ENCODE data around the gene SLC16A9.
A peak's percentile ranks its signal among the peaks of the same experiment; 100 is the strongest.

SLC16A9 gene

DNA sequence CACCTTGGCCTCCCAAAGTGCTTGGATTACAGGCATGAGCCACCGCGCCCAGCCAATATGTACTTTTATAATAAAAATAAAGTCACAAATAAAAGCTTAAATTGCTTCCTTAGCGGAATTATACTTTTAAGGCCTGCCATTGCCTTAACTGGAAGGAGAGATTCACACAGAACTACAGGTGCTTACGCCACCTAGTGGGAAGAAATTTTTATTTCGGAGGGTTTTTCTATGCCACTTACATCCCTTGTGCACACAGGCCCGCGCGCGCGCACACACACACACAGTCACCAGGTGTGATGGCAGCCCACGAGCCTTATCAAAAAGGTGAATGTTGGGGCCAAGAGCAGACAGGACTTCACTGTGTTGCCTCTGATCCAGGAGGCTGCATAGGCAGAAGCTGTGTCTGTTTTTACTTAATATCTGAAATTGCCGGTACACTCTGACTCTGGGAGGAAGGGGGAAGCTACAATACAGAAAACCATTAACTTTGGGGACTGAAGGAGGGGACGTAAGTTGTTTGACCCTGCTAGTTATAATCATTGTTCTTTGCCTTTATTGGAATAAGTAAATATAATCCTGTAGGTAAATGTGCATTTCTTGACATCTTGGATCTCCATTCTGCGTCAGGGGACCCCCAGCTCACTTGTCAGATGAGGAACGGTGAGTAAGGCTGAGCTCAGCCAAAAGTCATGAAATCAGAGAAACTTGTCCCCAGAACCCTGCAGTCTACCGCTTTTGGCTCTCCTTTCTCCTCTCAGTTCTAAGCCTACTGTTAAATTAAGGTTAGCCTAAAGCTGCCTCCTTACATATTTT, 87.1 kb downstream of the SLC16A9 start:
- CTCF ChIA-PET = interaction anchor here (0.5 to 1.8 kb wide), 9 partner anchors 12 to 841 kb away, joined by 3 to 6 read pairs (median 4); no protein-coding TSS in a partner anchor
- POLR2A ChIA-PET = no interaction called here
- DNase-seq (ENCODE audit: extremely low spot score) = peak; percentile 45
- no peak for TF ChIP-seq SUZ12 (IDR thresholded peaks at IDR 0.05)
- no peak for TF ChIP-seq SP1 (IDR thresholded peaks at IDR 0.05)
- TF ChIP-seq, protein P1, sequence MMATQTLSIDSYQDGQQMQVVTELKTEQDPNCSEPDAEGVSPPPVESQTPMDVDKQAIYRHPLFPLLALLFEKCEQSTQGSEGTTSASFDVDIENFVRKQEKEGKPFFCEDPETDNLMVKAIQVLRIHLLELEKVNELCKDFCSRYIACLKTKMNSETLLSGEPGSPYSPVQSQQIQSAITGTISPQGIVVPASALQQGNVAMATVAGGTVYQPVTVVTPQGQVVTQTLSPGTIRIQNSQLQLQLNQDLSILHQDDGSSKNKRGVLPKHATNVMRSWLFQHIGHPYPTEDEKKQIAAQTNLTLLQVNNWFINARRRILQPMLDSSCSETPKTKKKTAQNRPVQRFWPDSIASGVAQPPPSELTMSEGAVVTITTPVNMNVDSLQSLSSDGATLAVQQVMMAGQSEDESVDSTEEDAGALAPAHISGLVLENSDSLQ (IDR thresholded peaks at IDR 0.05) = no peak
- no peak for TF ChIP-seq FOXA1 (IDR thresholded peaks at IDR 0.05)
- TF ChIP-seq FOXM1 (IDR thresholded peaks at IDR 0.05; ENCODE audit: borderline replicate concordance) = no peak

DNA sequence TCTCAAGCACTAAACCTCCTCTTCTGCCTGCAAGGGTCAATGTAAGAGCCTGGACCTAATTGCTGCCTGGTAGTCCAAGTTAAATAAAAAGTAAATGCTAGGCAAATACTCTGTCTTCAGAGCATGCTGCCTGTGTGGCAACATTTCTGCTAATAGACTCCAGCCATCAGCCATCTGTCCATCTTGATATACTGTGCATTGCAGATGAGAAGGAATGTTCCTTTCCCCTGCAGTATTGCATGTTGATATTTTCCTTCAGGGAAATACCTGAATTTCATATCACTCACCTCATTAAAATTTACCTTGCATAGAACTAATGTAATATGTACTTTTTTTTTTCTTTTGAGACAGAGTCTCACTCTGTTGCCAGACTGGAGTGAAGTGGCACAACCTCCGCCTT, 87.9 kb downstream of the SLC16A9 start:
- CTCF ChIA-PET = interaction anchor here (0.7 kb wide), 1 partner anchor 458 kb away, joined by 3 read pairs; no protein-coding TSS in a partner anchor
- TF ChIP-seq, protein P1 (IDR thresholded peaks at IDR 0.05) = no peak
- TF ChIP-seq ZNF384 (IDR thresholded peaks at IDR 0.05) (no peak), TARDBP (IDR thresholded peaks at IDR 0.05) (no peak), HDGF (IDR thresholded peaks at IDR 0.05; ENCODE audit: borderline replicate concordance) (no peak), NFRKB (IDR thresholded peaks at IDR 0.05) (no peak), FOXA1 (IDR thresholded peaks at IDR 0.05) (no peak), FOXK2 (IDR thresholded peaks at IDR 0.05) (no peak), BHLHE40 (IDR thresholded peaks at IDR 0.05; ENCODE audit: borderline replicate concordance) (no peak), LEF1 (IDR thresholded peaks at IDR 0.05; ENCODE audit: borderline replicate concordance) (no peak)
- no peak for DNase-seq (ENCODE audit: extremely low spot score)
- POLR2A ChIA-PET = no interaction called here

DNA sequence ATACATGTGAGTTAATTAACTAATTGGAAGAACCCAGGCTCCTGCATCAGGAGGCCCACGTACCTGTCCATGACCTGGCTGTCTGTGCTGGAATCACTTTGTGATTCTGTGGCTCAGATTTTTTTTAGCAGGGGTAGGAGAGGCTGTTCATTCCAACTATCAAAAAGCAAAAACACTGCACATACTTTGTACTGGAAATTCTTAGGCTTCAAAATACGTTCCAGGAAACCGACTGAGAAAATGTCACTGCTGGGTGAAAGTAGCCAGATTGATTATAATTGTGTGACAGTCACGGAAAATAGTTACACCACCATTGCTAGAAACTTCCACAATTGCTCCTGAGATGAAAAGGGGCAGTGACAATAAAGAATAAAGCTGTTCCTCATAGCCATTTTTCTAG, 91.0 kb downstream of the SLC16A9 start:
- TF ChIP-seq ELF4 (IDR thresholded peaks at IDR 0.05) (no peak), ARNT (IDR thresholded peaks at IDR 0.05) (no peak), FOXK2 (IDR thresholded peaks at IDR 0.05) (no peak), LEF1 (IDR thresholded peaks at IDR 0.05; ENCODE audit: borderline replicate concordance) (no peak), FOXA1 (IDR thresholded peaks at IDR 0.05) (no peak), NFRKB (IDR thresholded peaks at IDR 0.05) (no peak), CTBP1 (IDR thresholded peaks at IDR 0.05; ENCODE audit: borderline replicate concordance) (no peak), FOXM1 (IDR thresholded peaks at IDR 0.05; ENCODE audit: borderline replicate concordance) (no peak)
- TF ChIP-seq, protein P1 (IDR thresholded peaks at IDR 0.05) = no peak
- DNase-seq (ENCODE audit: extremely low spot score) = no peak
- POLR2A ChIA-PET = no interaction called here
- CTCF ChIA-PET = interaction anchor here (0.7 kb wide), 1 partner anchor 20 kb away, joined by 3 read pairs; no protein-coding TSS in a partner anchor

DNA sequence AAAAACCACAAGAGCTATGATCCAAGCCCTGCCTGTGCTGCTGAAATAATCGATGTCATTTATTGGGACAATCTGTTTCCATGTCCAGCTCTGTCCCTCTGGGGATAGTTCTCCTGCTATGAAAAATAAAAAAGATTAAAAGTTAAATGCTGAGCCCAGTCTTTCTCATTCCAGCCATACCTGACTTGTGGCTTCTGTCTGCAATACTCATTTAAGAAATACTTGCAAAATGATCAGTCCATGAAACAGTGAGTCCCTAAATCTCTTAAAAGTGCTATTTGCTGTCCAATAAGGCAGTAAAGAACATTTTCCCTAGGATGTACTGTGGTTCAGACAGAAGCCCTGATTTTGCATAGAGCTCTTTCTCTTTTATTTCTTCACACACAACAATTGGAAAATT, 91.7 kb downstream of the SLC16A9 start:
- no peak for DNase-seq (ENCODE audit: extremely low spot score)
- ChIA-PET CTCF (interaction anchor here (0.7 kb wide), 1 partner anchor 20 kb away, joined by 3 read pairs; no protein-coding TSS in a partner anchor), POLR2A (no interaction called here)
- TF ChIP-seq FOXK2 (IDR thresholded peaks at IDR 0.05) = no peak
- TF ChIP-seq ZNF384 (IDR thresholded peaks at IDR 0.05) = no peak
- TF ChIP-seq FOXA1 (IDR thresholded peaks at IDR 0.05) = no peak
- no peak for TF ChIP-seq CTBP1 (IDR thresholded peaks at IDR 0.05; ENCODE audit: borderline replicate concordance)
- TF ChIP-seq TARDBP (IDR thresholded peaks at IDR 0.05) = no peak
- no peak for TF ChIP-seq HDGF (IDR thresholded peaks at IDR 0.05; ENCODE audit: borderline replicate concordance)
- no peak for TF ChIP-seq ELF4 (IDR thresholded peaks at IDR 0.05)
- no peak for TF ChIP-seq L3MBTL2 (conservative IDR thresholded peaks at IDR 0.05)
- no peak for TF ChIP-seq BHLHE40 (IDR thresholded peaks at IDR 0.05; ENCODE audit: borderline replicate concordance)
- TF ChIP-seq FOXM1 (IDR thresholded peaks at IDR 0.05; ENCODE audit: borderline replicate concordance) = no peak
- TF ChIP-seq, protein P1 (IDR thresholded peaks at IDR 0.05) = no peak
- TF ChIP-seq SUZ12 (IDR thresholded peaks at IDR 0.05) = no peak
- no peak for TF ChIP-seq LEF1 (IDR thresholded peaks at IDR 0.05; ENCODE audit: borderline replicate concordance)
- no peak for TF ChIP-seq NFRKB (IDR thresholded peaks at IDR 0.05)
- TF ChIP-seq ARNT (IDR thresholded peaks at IDR 0.05) = no peak
- no peak for TF ChIP-seq SP1 (IDR thresholded peaks at IDR 0.05)

DNA sequence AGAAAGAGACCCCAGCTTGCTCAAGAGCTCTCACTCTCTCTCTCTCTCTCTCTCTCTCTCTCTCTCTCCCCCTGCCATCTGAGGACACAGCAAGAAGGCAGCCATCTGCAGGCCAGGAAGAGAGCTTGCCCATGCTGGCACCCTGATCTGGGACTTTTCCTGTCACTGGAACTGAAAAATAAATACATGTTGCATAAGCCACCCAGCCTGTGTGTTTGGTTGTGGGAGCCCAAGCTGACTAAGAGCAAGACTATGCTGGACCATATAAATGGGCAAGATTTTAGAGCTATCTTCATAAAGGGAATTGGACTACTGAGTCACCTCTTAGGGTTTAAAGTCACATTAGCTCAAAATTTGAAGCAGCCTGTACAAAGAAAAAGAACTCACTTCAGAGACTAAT, 98.6 kb downstream of the SLC16A9 start:
- ChIA-PET CTCF (interaction anchor here (0.6 to 1.5 kb wide), 2 partner anchors 30 to 1311 kb away, joined by 3 to 4 read pairs; no protein-coding TSS in a partner anchor), POLR2A (interaction anchor here (0.7 kb wide), 1 partner anchor 358 kb away, joined by 3 read pairs; no protein-coding TSS in a partner anchor)
- DNase-seq (ENCODE audit: extremely low spot score) = no peak
- TF ChIP-seq ELF4 (IDR thresholded peaks at IDR 0.05) (no peak), LEF1 (IDR thresholded peaks at IDR 0.05; ENCODE audit: borderline replicate concordance) (no peak), ZNF384 (IDR thresholded peaks at IDR 0.05) (no peak), TARDBP (IDR thresholded peaks at IDR 0.05) (no peak), BHLHE40 (IDR thresholded peaks at IDR 0.05; ENCODE audit: borderline replicate concordance) (no peak), L3MBTL2 (conservative IDR thresholded peaks at IDR 0.05) (no peak), FOXK2 (IDR thresholded peaks at IDR 0.05) (no peak), SUZ12 (IDR thresholded peaks at IDR 0.05) (no peak)

All from HEK293T (cell line).